NCI-H146 (cell line): Measurements from ENCODE around the gene XRCC5.
A peak's percentile ranks its signal among the peaks of the same experiment; 100 is the strongest.

ENCODE experiments used
- DNase-seq: peaks from one replicate; lab custom pipeline; 2025; lab: John Stamatoyannopoulos, UW

Gene XRCC5

GRCh38 chr2:216084547-216084946 is 24.6 kb upstream of the XRCC5 start:
- DNase-seq: no peak

GRCh38 chr2:216086207-216086893 is 22.8 kb upstream of the XRCC5 start:
- no peak for DNase-seq

GRCh38 chr2:216090369-216090786 is 18.8 kb upstream of the XRCC5 start:
- DNase-seq: no peak

DNA sequence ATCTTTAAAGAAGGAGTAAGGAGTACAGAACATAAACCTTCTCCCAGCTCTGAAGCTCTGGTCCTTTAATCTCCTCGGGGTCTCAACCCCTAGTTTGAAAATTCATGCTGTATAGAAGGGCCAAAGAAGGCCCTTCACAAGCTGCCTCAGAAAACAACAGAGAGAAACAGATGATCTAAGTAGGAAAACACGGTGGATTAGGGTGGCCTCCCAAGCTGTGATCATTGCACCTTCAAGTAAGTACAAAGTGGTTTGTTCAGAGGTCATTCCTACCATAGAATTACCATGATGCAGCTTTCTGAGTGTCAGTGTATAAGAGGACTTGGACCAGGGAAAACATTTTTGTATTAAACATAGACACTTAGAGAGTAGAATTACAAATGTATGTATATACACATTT is 16.5 kb upstream of the XRCC5 start:
- DNase-seq: no peak

- DNase-seq: no peak
Observed at GRCh38 chr2:216094701-216095100, 14.4 kb upstream of the XRCC5 start.

GRCh38 chr2:216098421-216099334 is 10.5 kb upstream of the XRCC5 start:
- DNase-seq: no peak

DNA sequence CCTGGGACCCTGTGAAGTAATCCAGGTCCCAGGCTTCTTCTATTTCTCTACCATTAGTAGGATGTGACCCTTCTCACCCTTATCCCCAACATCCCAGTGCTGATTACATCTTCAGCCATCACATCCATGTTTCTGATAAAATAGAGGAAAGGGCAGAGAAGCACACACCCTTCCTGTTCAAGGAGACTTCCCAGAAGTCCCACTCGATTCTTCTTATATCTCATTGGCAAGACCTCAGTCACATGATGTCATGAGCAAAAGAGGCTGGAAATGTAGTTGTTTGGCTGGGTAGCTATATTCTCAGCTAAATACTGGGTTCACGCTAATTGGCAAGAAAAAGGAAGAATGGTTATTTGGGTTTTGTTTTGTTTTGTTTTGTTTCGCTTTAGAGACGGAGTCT is 8.0 kb upstream of the XRCC5 start:
- DNase-seq: no peak

- DNase-seq: no peak
Observed at GRCh38 chr2:216103213-216103612, 5.9 kb upstream of the XRCC5 start.

DNA sequence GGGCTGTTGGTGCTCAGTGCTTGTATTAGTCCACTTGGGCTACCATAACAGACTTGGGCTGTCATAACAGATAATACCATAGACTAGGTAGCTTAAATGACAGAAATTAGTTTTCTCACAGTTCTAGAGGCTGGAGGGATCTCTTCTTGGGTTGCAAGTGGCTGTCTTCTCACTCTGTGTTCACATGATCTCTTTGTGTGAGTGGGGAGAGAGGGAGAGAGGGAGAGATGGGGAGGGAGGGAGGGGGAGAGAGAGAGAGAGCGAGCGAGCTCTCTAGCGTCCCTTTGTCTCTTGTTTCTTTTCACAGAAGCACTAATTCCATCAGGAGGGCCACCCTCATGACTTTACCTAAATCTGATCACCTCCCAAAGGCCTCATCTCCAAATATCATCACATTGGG is 4.5 kb upstream of the XRCC5 start:
- DNase-seq: no peak

DNA sequence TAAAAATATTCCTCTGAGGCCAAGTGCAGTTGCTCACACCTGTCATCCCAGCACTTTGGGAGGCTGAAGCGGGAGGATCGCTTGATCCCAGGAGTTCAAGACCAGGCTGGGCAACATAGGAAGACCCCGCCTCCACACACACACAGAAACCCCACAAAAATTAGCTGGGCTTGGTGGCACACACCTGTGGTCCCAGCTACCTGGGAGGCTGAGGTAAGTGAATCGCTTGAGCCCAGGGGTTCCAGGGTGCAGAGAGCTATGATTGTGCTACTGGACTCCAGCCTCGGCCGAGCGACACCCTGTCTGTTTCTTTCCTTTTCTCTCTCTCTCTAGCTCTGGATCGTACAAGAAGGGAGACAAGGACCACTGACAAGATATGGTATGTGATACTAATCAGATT is 1.8 kb upstream of the XRCC5 start:
- DNase-seq: no peak

DNA sequence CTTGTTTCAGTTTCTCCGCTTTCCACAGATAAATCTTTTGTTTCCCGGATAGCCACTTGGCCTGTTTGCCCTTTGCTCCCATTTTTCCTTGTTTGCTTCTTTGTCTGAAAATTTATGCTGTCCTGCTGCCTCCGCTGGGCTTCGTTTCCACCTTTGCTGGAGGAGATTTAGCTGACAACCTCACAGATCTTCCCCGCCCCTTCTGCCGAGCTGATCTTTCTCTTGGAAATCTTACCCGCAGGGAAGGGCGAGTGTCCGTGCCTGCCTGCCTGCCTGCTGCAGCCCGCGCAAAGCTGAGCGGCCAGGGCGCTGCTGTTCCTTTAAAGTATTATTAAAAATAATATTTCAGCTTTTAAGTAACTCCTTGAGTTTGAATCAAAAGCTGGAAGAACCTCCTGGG is 1.4 kb upstream of the XRCC5 start:
- DNase-seq: no peak

GRCh38 chr2:216108310-216108966 is 710 bp upstream of the XRCC5 start:
- peak; percentile 31 for DNase-seq

GRCh38 chr2:216109962-216110614 is 940 bp downstream of the XRCC5 start:
- DNase-seq: peak; percentile 9

GRCh38 chr2:216110620-216111019 is 1.5 kb downstream of the XRCC5 start:
- DNase-seq: no peak

DNA sequence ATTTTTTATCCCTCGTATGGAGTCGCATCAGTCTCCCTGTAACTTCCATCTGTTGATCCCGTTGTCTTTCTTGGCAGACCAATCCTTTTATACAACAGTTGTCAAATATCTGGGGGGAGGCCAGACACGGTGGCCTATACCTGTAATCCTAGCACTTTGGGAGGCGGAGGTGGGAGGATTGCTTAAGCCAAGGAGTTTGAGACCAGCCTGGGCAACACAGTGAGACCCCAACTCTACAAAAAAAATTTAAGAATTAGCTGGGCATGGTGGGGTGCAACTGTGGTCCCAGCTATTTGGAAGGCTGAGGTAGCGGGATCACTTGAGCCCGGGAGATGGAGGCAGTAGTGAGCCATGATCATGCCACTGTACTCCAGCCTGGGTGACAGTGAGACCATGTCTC is 2.0 kb downstream of the XRCC5 start:
- DNase-seq: no peak

- DNase-seq: no peak
Observed at GRCh38 chr2:216112926-216113325, 3.8 kb downstream of the XRCC5 start.

GRCh38 chr2:216113572-216113971 is 4.4 kb downstream of the XRCC5 start:
- DNase-seq: no peak

- DNase-seq: no peak
Observed at GRCh38 chr2:216114382-216114713, 5.2 kb downstream of the XRCC5 start.

DNA sequence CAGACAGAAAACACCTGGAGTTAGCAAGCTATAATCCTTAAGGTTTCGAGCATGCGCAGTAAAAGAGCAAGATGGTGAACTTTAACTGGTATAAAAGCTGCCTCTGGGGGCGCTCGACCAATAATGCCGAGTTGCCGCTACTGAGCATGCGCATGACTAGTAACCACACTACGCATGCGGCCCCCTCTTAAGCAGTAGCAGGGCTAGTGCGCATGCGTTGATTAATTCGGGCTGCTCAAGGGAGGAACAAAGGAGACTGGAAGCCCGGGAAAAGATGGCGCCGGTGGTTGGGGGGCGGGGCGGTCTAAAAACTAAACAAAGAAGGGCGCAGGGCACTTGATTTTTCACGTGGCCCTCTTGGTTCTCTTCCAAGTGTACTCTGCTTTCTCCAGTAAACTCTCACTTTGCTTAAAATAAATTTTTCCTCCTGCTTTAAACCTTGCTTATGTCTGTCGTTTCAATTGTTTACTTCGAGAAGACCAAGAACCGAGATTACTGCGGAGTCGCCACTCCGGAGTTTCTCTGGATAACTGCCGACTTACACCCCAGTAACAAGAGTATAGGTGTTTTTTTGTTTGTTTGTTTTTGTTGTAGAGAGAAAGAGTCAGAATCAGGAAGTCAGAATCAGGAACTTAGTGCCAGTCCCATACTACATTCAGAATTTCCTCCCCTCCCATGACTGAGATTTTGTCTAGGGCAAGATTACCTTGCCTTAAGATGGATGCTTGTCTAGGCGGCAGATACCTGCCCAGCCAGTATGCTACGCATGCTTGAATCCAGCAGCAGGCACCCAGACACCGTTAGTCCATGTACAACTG is 5.8 kb downstream of the XRCC5 start:
- DNase-seq: peak; percentile 98

DNA sequence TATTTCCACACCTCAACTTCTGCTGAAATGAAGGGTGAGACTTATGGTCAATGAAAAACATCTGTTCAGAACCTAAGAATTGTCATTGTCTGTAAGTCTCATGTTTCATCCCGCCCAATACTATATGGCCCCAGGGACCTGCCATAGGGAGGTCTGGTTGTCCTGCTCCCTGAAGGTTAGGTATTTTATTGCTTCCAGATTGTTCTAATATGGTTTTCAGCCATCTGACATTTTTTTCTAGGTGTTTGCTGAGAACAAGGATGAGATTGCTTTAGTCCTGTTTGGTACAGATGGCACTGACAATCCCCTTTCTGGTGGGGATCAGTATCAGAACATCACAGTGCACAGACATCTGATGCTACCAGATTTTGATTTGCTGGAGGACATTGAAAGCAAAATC is 7.3 kb downstream of the XRCC5 start:
- no peak for DNase-seq

GRCh38 chr2:216117561-216118340 is 8.6 kb downstream of the XRCC5 start:
- DNase-seq: no peak
